Panc1 (cell line): ENCODE data around the gene LARP1. TPM values are rescaled to one million over a fixed set of nuclear protein-coding genes. Genes with fewer than 3 reads are reported as not detected.
A peak's percentile ranks its signal among the peaks of the same experiment; 100 is the strongest.

ENCODE experiments used
- ATAC-seq: fragments of 200-7000 bp; cut with Tn5 transposase; 2 replicates; pipeline ENCODE4 v1.9.1; 2020; ENCODE audit warnings: mild to moderate bottlenecking, moderate library complexity
- BruUV-seq: library from RNA; stranded (reverse); fragments of 400-500 nt; replicated peaks from 2 replicates; lab custom pipeline; 2021; lab: Mats Ljungman, UMichigan
- CTCF ChIA-PET: fragments of 300-600 bp; sonication (Branson Sonifier 250); formaldehyde crosslinking; loops from one replicate; lab custom pipeline; 2022; ENCODE audit warnings: antibody characterized with exemption; lab: Charles Lee
- POLR2A ChIA-PET: fragments of 300-600 bp; sonication (Branson Sonifier 250); formaldehyde crosslinking; loops from one replicate; lab custom pipeline; 2022; ENCODE audit warnings: antibody characterized with exemption; lab: Charles Lee
- DNase-seq: peaks from one replicate; pipeline ENCODE4 v3.0.0-alpha.2; 2010; ENCODE audit warnings: low read depth, low spot score
- H3K27ac ChIP-seq: 2 replicates; pipeline ENCODE4 v1.5.1; 2011; ENCODE audit warnings: mild to moderate bottlenecking, low read length, inconsistent platforms
- H3K27me3 ChIP-seq: fragments of 200-500 bp; sonication (Bioruptor generic); 2 replicates; pipeline ENCODE4 v1.6.0; 2014; ENCODE audit warnings: low read length, inconsistent platforms; ENCODE audit not compliant: control insufficient read depth, insufficient read depth
- H3K36me3 ChIP-seq: fragments of 200-500 bp; sonication (Bioruptor generic); 2 replicates; pipeline ENCODE4 v1.5.1; 2014; ENCODE audit warnings: inconsistent platforms, mild to moderate bottlenecking, low read length, moderate library complexity; ENCODE audit not compliant: control insufficient read depth, insufficient read depth
- H3K4me1 ChIP-seq: 2 replicates; pipeline ENCODE4 v1.5.1; 2011; ENCODE audit warnings: inconsistent platforms, mild to moderate bottlenecking, low read length, moderate library complexity; ENCODE audit not compliant: control insufficient read depth, insufficient read depth
- H3K4me3 ChIP-seq, 2 experiments: 2 replicates each; pipeline ENCODE4 v1.5.1; 2011 to 2012; ENCODE audit warnings: low read depth in 2 of 2, low read length in 2 of 2, mild to moderate bottlenecking in 2 of 2, inconsistent platforms in 1 of 2, moderate library complexity in 1 of 2
- H3K9me3 ChIP-seq: fragments of 200-500 bp; sonication (Bioruptor generic); 2 replicates; pipeline ENCODE4 v1.5.1; 2014; ENCODE audit warnings: low read depth, mild to moderate bottlenecking, inconsistent platforms, low read length, moderate library complexity; ENCODE audit not compliant: control insufficient read depth, insufficient read depth
- CTCF ChIP-seq: fragments of 450-650 bp; IDR thresholded peaks from 2 replicates; pipeline ENCODE4 v1.5.1; 2017; ENCODE audit warnings: mild to moderate bottlenecking
- POLR2AphosphoS5 ChIP-seq: IDR thresholded peaks from 2 replicates; pipeline ENCODE4 v1.6.1; 2012; ENCODE audit warnings: mild to moderate bottlenecking, low read depth, low read length, moderate library complexity
- REST ChIP-seq, 2 experiments: IDR thresholded peaks; 2 replicates each; pipeline ENCODE4 v1.6.1; 2011 to 2012; ENCODE audit warnings: low read depth in 2 of 2, control low read depth in 1 of 2, low read length in 1 of 2, mild to moderate bottlenecking in 1 of 2, moderate library complexity in 1 of 2; ENCODE audit not compliant: insufficient read depth in 1 of 2
- SIN3A ChIP-seq: IDR thresholded peaks from 2 replicates; pipeline ENCODE4 v1.6.1; 2012; ENCODE audit warnings: low read depth, mild to moderate bottlenecking, low read length, moderate library complexity, borderline replicate concordance; ENCODE audit not compliant: insufficient read depth
- TCF7L2 ChIP-seq: IDR thresholded peaks from 2 replicates; pipeline ENCODE4 v1.6.1; 2011; ENCODE audit warnings: mild to moderate bottlenecking, low read depth, low read length, inconsistent platforms
- in situ Hi-C: cut with HindIII; loops from 2 replicates; pipeline ENCODE4 v1.10.0; 2016; ENCODE audit warnings: low sequenced_read_pairs, low pct_unique_long_range_greater_than_20kb
- intact Hi-C: fragments of 100-400 bp; cut with micrococcal nuclease; formaldehyde crosslinking; loops from one replicate; pipeline ENCODE4 v1.10.0; 2022; ENCODE audit not compliant: unreplicated experiment
- total RNA-seq: library from RNA; stranded (reverse); gene quantifications from one replicate; pipeline ENCODE4 v1.2.1, GENCODE V29; 2021; ENCODE audit not compliant: unreplicated experiment

LARP1 gene
- total RNA-seq, 1 experiment from 2014 or later, result 325 TPM

GRCh38 chr5:154857530-154858296, 102.5 kb downstream of the LARP1 start:
- CTCF ChIA-PET, result no interaction called here
- H3K36me3 ChIP-seq, result peaks cover 3% of the 10 kb centered on the region
- in situ Hi-C loops (no loop called here), intact Hi-C loops (no loop called here)
- no peaks in the 10 kb centered on the region for H3K9me3 ChIP-seq
- no peaks in the 10 kb centered on the region for H3K27me3 ChIP-seq
- BruUV-seq, result TSS peak; percentile 93
- peak overlapping the region; percentile 97 for H3K27ac ChIP-seq
- DNase-seq, result peak; percentile 83
- TF ChIP-seq SIN3A, result peak; percentile 72; the same call in 1 of the 2 replicates
- no peak for TF ChIP-seq REST (IDR thresholded peaks at IDR 0.05; ENCODE audit: insufficient read depth in 1 of 2, low read depth in 2 of 2, low read length in 1 of 2)
- peak; percentile 6; the same call in 1 of the 2 replicates for TF ChIP-seq TCF7L2
- peak; percentile 77 for TF ChIP-seq POLR2AphosphoS5
- ATAC-seq, result peak; percentile 89
- POLR2A ChIA-PET, result interaction anchor here (0.6 to 1.0 kb wide), 3 partner anchors 10 to 47 kb away, joined by 3 to 8 read pairs (median 3); no protein-coding TSS in a partner anchor
- H3K4me1 ChIP-seq, result peaks cover 29% of the 10 kb centered on the region
- H3K4me3 ChIP-seq, result peak overlapping the region; percentile 64 to 95

- Histone ChIP-seq H3K36me3 (peaks cover 3% of the 10 kb centered on the region), H3K4me1 (peaks cover 29% of the 10 kb centered on the region), H3K4me3 (peak within 1 kb of the TSS; percentile 64 to 95), H3K27me3 (no peaks in the 10 kb centered on the region), H3K27ac (peak within 1 kb of the TSS; percentile 97), H3K9me3 (no peaks in the 10 kb centered on the region)
- POLR2A ChIA-PET, result no interaction called here
- TF ChIP-seq CTCF (no peak), TCF7L2 (peak; percentile 60; the same call in 1 of the 2 replicates), POLR2AphosphoS5 (peak; percentile 78; the same call in 1 of the 2 replicates), SIN3A (peak; percentile 87; the same call in 1 of the 2 replicates), REST (IDR thresholded peaks at IDR 0.05; ENCODE audit: insufficient read depth in 1 of 2, low read depth in 2 of 2, low read length in 1 of 2) (peak in 1 of 2 experiments; percentile 14; a peak in 1 of 4 replicates)
- ATAC-seq (peak; percentile 89), DNase-seq (peak; percentile 87)
- no TSS peak for BruUV-seq
- in situ Hi-C loops (no loop called here), intact Hi-C loops (no loop called here)
- CTCF ChIA-PET, result no interaction called here
These were observed 103.3 kb downstream of the LARP1 start, which contains the start of gene CNOT8 for GRCh38 chr5:154858297-154858971. TSS of gene CNOT8 (plus strand) at chr5:154858627. CDS start at chr5:154863279, 4,652 bp downstream.
